Stimulated activated CD4-positive, alpha-beta T cell treated with anti-CD3 and anti-CD28 coated beads, Interleukin-2, amount 100 ng/mL, for 48 hours (primary cell): Measurements from ENCODE around the gene GABRR2.
"Not testable (repeated sequence)": the region's sequence is repeated elsewhere in the genome, so short reads cannot be mapped to it uniquely, and the experiment has no call there.

Source experiments
- DNase-seq, 2 donors: peaks; one replicate each; pipeline ENCODE4 v3.0.0-alpha.2; 2020

The GABRR2 gene

GRCh38 chr6:89323511-89323971 lies 8.4 kb upstream of the GABRR2 start:
- DNase-seq = no peak

- DNase-seq = no peak
Observed at GRCh38 chr6:89321131-89321970, 6.3 kb upstream of the GABRR2 start.

- DNase-seq = no peak
Observed at GRCh38 chr6:89320012-89320559, 5.0 kb upstream of the GABRR2 start.

- no peak for DNase-seq
Observed at GRCh38 chr6:89317067-89317466, 2.0 kb upstream of the GABRR2 start.

GRCh38 chr6:89314692-89315091 lies 407 bp downstream of the GABRR2 start:
- no peak for DNase-seq

GRCh38 chr6:89313006-89313405 lies 2.1 kb downstream of the GABRR2 start:
- no peak for DNase-seq

GRCh38 chr6:89311853-89312531 lies 3.1 kb downstream of the GABRR2 start:
- no peak for DNase-seq

- DNase-seq = no peak
Observed at GRCh38 chr6:89311530-89311852, 3.6 kb downstream of the GABRR2 start.

GRCh38 chr6:89310929-89311328 lies 4.2 kb downstream of the GABRR2 start:
- DNase-seq = no peak

- DNase-seq = no peak
Observed at GRCh38 chr6:89308525-89309395, 6.3 kb downstream of the GABRR2 start.

- DNase-seq = not testable (repeated sequence)
Observed at GRCh38 chr6:89304517-89304916, 10.6 kb downstream of the GABRR2 start.

- DNase-seq = no peak
Observed at GRCh38 chr6:89302936-89303335, 12.2 kb downstream of the GABRR2 start.

GRCh38 chr6:89302195-89302770 lies 12.8 kb downstream of the GABRR2 start:
- DNase-seq = no peak

GRCh38 chr6:89301586-89302194 lies 13.4 kb downstream of the GABRR2 start:
- no peak for DNase-seq

GRCh38 chr6:89299466-89299850 lies 15.6 kb downstream of the GABRR2 start:
- no peak for DNase-seq

GRCh38 chr6:89298680-89299465 lies 16.2 kb downstream of the GABRR2 start:
- peak in 1 of 2 donors; percentile 19 for DNase-seq

- peak; percentile 53 to 54 for DNase-seq
Observed at GRCh38 chr6:89297695-89298351, 17.3 kb downstream of the GABRR2 start.

- no peak for DNase-seq
Observed at GRCh38 chr6:89295981-89296380, 19.1 kb downstream of the GABRR2 start.

GRCh38 chr6:89295116-89295515 lies 20.0 kb downstream of the GABRR2 start:
- DNase-seq = not testable (repeated sequence)

- DNase-seq = no peak
Observed at GRCh38 chr6:89291256-89291819, 23.8 kb downstream of the GABRR2 start.
